ENCODE results near the gene NR5A2.

Gene NR5A2

GRCh38 chr1:200173097-200173618, 145.6 kb downstream of the NR5A2 start:
- H3K9me3 ChIP-seq (ENCODE audit: control insufficient read depth, insufficient read depth, low read depth, low read length): no peaks in the 10 kb centered on the region
- no peak overlapping the region for H3K27ac ChIP-seq (ENCODE audit: extremely low read depth, low read depth, low read length)
- TF ChIP-seq MZF1 (tag by site-specific recombination; IDR thresholded peaks at IDR 0.05; ENCODE audit: borderline replicate concordance): no peak
- TF ChIP-seq HOXC10 (CRISPR knock-in tag; IDR thresholded peaks at IDR 0.05): no peak
- TF ChIP-seq, protein P1, sequence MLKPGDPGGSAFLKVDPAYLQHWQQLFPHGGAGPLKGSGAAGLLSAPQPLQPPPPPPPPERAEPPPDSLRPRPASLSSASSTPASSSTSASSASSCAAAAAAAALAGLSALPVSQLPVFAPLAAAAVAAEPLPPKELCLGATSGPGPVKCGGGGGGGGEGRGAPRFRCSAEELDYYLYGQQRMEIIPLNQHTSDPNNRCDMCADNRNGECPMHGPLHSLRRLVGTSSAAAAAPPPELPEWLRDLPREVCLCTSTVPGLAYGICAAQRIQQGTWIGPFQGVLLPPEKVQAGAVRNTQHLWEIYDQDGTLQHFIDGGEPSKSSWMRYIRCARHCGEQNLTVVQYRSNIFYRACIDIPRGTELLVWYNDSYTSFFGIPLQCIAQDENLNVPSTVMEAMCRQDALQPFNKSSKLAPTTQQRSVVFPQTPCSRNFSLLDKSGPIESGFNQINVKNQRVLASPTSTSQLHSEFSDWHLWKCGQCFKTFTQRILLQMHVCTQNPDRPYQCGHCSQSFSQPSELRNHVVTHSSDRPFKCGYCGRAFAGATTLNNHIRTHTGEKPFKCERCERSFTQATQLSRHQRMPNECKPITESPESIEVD (tag by site-specific recombination; IDR thresholded peaks at IDR 0.05): no peak
- TF ChIP-seq ZNF621 (tag by site-specific recombination; IDR thresholded peaks at IDR 0.05): no peak
- no peak for TF ChIP-seq SALL2 (tag by site-specific recombination; IDR thresholded peaks at IDR 0.05; ENCODE audit: borderline replicate concordance)
- TF ChIP-seq ZBTB48 (tag by site-specific recombination; IDR thresholded peaks at IDR 0.05): no peak
- TF ChIP-seq ZNF433 (tag by site-specific recombination; IDR thresholded peaks at IDR 0.05; ENCODE audit: low read depth): no peak
- no peak for TF ChIP-seq ZNF112 (tag by site-specific recombination; IDR thresholded peaks at IDR 0.05)
- no peak for TF ChIP-seq GLI4 (tag by site-specific recombination; IDR thresholded peaks at IDR 0.05)
- no peak for TF ChIP-seq ZNF707 (tag by site-specific recombination; IDR thresholded peaks at IDR 0.05)
- no peak for TF ChIP-seq KLF17 (tag by site-specific recombination; IDR thresholded peaks at IDR 0.05)
- TF ChIP-seq ZNF121 (tag by site-specific recombination; IDR thresholded peaks at IDR 0.05): no peak
- no peak for TF ChIP-seq RBAK (tag by site-specific recombination; IDR thresholded peaks at IDR 0.05)
- no peak for TF ChIP-seq ZNF138 (tag by site-specific recombination; IDR thresholded peaks at IDR 0.05; ENCODE audit: borderline replicate concordance)
- no peak for TF ChIP-seq ZBTB20 (tag by site-specific recombination; IDR thresholded peaks at IDR 0.05)
- TF ChIP-seq, protein P2, sequence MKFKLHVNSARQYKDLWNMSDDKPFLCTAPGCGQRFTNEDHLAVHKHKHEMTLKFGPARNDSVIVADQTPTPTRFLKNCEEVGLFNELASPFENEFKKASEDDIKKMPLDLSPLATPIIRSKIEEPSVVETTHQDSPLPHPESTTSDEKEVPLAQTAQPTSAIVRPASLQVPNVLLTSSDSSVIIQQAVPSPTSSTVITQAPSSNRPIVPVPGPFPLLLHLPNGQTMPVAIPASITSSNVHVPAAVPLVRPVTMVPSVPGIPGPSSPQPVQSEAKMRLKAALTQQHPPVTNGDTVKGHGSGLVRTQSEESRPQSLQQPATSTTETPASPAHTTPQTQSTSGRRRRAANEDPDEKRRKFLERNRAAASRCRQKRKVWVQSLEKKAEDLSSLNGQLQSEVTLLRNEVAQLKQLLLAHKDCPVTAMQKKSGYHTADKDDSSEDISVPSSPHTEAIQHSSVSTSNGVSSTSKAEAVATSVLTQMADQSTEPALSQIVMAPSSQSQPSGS (tag by site-specific recombination; IDR thresholded peaks at IDR 0.05; ENCODE audit: low read depth): no peak
- TF ChIP-seq HOXA7 (CRISPR knock-in tag; IDR thresholded peaks at IDR 0.05; ENCODE audit: borderline replicate concordance): no peak
- TF ChIP-seq ZNF223 (tag by site-specific recombination; IDR thresholded peaks at IDR 0.05): no peak
- TF ChIP-seq TRIM28 (IDR thresholded peaks at IDR 0.05; ENCODE audit: borderline replicate concordance, low read length): no peak
- no peak overlapping the region for H3K4me3 ChIP-seq (ENCODE audit: low read depth, low read length)
- POLR2A ChIA-PET: no interaction called here
- peaks cover 3% of the 10 kb centered on the region for H3K4me1 ChIP-seq (ENCODE audit: control insufficient read depth, insufficient read depth, low read length)
- CTCF ChIA-PET: interaction anchor here (0.6 to 0.7 kb wide), 2 partner anchors 10 to 14 kb away, joined by 3 read pairs; no protein-coding TSS in a partner anchor
- H3K36me3 ChIP-seq (ENCODE audit: control insufficient read depth in 2 of 2, insufficient read depth in 1 of 2, low read length in 2 of 2): no peaks in the 10 kb centered on the region

GRCh38 chr1:200174525-200175295, 147.2 kb downstream of the NR5A2 start:
- POLR2A ChIA-PET: no interaction called here
- TF ChIP-seq ZNF214 (tag by site-specific recombination; IDR thresholded peaks at IDR 0.05; ENCODE audit: borderline replicate concordance): no peak
- TF ChIP-seq ZNF221 (tag by site-specific recombination; IDR thresholded peaks at IDR 0.05; ENCODE audit: borderline replicate concordance): no peak
- TF ChIP-seq ZNF223 (tag by site-specific recombination; IDR thresholded peaks at IDR 0.05): no peak
- TF ChIP-seq, protein P3, sequence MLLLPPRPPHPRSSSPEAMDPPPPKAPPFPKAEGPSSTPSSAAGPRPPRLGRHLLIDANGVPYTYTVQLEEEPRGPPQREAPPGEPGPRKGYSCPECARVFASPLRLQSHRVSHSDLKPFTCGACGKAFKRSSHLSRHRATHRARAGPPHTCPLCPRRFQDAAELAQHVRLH (tag by site-specific recombination; IDR thresholded peaks at IDR 0.05): no peak
- no peak for TF ChIP-seq ZNF266 (tag by site-specific recombination; IDR thresholded peaks at IDR 0.05; ENCODE audit: low read depth)
- TF ChIP-seq, protein P4, sequence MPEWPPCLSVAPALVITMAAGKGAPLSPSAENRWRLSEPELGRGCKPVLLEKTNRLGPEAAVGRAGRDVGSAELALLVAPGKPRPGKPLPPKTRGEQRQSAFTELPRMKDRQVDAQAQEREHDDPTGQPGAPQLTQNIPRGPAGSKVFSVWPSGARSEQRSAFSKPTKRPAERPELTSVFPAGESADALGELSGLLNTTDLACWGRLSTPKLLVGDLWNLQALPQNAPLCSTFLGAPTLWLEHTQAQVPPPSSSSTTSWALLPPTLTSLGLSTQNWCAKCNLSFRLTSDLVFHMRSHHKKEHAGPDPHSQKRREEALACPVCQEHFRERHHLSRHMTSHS (tag by site-specific recombination; IDR thresholded peaks at IDR 0.05): no peak
- TF ChIP-seq ZNF747 (tag by site-specific recombination; IDR thresholded peaks at IDR 0.05): no peak
- TF ChIP-seq ZNF473 (tag by site-specific recombination; IDR thresholded peaks at IDR 0.05): no peak
- no peak for TF ChIP-seq ZNF658 (tag by site-specific recombination; IDR thresholded peaks at IDR 0.05)
- no peak for TF ChIP-seq ZNF624 (tag by site-specific recombination; IDR thresholded peaks at IDR 0.05)
- no peak for TF ChIP-seq ZNF76 (tag by site-specific recombination; IDR thresholded peaks at IDR 0.05; ENCODE audit: borderline replicate concordance, low read depth)
- no peak for TF ChIP-seq ZNF248 (tag by site-specific recombination; IDR thresholded peaks at IDR 0.05)

More at GRCh38 chr1:200174525-200175295, 147.2 kb downstream of the NR5A2 start:
- no peak overlapping the region for H3K4me3 ChIP-seq (ENCODE audit: low read depth, low read length)
- no peaks in the 10 kb centered on the region for H3K9me3 ChIP-seq (ENCODE audit: control insufficient read depth, insufficient read depth, low read depth, low read length)
- H3K27ac ChIP-seq (ENCODE audit: extremely low read depth, low read depth, low read length): no peak overlapping the region
- no peaks in the 10 kb centered on the region for H3K36me3 ChIP-seq (ENCODE audit: control insufficient read depth in 2 of 2, insufficient read depth in 1 of 2, low read length in 2 of 2)
- CTCF ChIA-PET: no interaction called here
- H3K4me1 ChIP-seq (ENCODE audit: control insufficient read depth, insufficient read depth, low read length): no peaks in the 10 kb centered on the region

Data from HEK293 (cell line).